GM12891 (cell line): Measurements from ENCODE around the gene ATP5PB.

Experiments used
- POLR2A ChIP-seq: IDR thresholded peaks from 2 replicates; pipeline ENCODE4 v1.6.1; 2011; ENCODE audit warnings: low read depth, low read length, control low read depth
- POLR2AphosphoS5 ChIP-seq: IDR thresholded peaks from 2 replicates; pipeline ENCODE4 v1.6.1; 2011; ENCODE audit warnings: low read depth, low read length, control low read depth
- SPI1 ChIP-seq: IDR thresholded peaks from 2 replicates; pipeline ENCODE4 v1.6.1; 2011; ENCODE audit warnings: low read depth, low read length, control low read depth
- TAF1 ChIP-seq: IDR thresholded peaks from 2 replicates; pipeline ENCODE4 v1.6.1; 2011; ENCODE audit warnings: low read depth, low read length, control low read depth

DNA sequence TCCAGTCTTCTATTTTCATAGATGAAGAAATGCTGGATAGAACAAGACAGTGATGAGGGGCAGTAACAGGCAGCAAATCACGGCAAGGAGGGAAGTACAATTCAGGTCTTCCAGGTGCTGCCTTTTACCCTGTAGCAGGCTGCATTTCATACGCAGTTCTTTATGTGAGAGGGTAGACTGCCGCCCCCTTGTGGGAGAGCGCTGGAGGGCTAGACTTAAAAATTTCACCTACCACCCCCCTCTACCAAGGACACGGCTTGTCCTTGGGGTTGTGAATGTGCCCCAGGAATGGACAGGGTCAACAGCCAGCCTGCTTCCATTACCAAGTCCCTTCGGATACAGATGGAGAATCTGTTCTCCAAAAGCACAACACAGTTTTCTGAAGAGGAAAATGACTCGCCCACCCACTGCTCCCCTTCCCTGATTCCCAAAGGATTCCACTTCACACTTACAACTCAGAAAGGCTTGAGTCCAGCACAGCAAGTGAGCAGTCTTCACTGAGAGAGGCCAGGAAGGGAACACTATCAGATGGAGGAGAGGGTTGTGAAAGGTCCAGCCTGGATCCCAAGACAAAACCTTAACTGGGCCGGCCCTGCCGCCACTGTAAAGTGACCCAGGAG is 7.6 kb upstream of the ATP5PB start:
- TF ChIP-seq SPI1 (no peak), POLR2A (no peak), POLR2AphosphoS5 (no peak), TAF1 (no peak)
